Stimulated activated CD4-positive, alpha-beta T cell treated with anti-CD3 and anti-CD28 coated beads, Interleukin-1b, Interleukin-23, amount 100 ng/mL, for 4 hours (primary cell): ENCODE results near the gene INO80.
A peak's percentile ranks its signal among the peaks of the same experiment; 100 is the strongest.

Experiments
- DNase-seq, 2 donors: peaks; one replicate each; pipeline ENCODE4 v3.0.0-alpha.2; 2020; ENCODE audit warnings: low read depth in 2 of 2

The INO80 gene

DNA sequence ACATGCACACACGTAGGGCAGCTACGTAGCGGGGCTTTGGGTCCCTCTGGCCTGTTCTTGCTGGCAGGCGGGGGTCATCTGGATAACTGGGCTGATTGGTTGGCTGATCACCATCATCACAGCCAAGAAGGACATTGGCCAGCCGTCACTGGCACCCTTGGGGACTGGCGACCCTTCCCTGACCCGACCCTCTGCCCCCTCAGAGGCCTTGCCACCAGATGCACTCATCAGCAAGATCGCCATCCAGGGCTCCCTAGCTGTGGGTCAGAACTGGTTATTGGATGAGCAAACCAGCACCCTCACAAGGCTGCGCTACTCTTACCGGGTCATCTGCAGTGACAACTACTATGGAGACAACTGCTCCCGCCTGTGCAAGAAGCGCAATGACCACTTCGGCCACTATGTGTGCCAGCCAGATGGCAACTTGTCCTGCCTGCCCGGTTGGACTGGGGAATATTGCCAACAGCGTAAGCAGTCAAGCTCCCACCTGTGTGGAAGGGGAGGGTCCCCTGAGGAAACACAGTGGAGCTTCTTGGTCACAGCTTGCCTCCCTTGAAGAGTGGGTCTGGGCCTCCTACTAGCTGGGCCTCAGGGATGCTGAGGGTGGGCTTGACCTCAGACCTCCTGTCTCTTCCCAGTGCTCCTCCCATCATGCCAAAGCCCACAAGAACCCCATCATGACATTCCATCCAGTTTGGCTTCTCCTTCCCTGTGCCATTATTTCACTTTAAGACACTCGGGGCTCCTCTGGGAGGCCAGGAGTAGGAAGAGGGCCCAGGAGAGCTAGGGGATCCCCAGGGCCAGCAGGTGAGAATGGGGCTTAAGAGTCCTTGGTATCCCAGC lies 184.6 kb downstream of the INO80 start:
- DNase-seq = no peak

DNA sequence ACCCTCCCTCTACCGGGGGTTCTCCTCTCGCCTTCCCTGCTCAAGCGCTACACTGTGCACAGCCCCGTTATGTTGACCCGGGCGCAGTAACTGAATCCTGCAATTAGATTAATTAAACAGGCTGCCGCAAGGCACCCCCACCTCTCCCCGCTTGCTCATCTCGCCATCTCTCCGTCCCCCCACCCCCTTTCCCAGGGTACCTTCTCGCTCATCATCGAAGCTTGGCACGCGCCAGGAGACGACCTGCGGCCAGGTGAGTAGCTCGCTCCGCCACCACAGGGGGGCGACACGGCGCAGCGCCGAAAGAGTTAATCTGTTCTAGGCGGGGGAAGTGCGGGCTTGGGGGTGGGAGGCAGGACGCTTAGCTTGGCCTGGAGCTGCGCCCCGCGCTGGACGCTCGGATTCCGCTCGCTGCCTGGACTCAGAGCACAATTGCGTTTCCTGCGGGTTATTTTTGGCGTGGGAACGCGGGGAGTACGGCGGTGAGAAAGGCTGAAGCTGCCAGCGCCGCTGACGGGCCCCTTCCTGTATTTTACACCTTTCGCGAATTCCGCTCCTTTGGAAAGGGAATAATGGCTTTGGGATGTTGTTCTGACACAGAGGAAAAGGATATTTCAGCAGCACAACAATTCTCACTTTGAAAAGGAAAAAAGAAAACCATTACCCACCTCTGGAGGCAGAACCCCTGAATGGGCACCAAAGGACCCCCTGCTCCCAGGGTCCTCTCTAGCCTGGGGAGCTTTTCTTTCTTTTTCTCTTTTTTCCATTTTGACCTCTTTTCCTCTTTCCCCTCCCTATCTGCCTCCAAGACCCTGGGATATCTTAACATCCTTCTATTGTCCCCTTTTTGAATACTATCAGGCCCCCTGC lies 185.4 kb downstream of the INO80 start:
- peak in 1 of 2 donors; percentile 55 for DNase-seq

DNA sequence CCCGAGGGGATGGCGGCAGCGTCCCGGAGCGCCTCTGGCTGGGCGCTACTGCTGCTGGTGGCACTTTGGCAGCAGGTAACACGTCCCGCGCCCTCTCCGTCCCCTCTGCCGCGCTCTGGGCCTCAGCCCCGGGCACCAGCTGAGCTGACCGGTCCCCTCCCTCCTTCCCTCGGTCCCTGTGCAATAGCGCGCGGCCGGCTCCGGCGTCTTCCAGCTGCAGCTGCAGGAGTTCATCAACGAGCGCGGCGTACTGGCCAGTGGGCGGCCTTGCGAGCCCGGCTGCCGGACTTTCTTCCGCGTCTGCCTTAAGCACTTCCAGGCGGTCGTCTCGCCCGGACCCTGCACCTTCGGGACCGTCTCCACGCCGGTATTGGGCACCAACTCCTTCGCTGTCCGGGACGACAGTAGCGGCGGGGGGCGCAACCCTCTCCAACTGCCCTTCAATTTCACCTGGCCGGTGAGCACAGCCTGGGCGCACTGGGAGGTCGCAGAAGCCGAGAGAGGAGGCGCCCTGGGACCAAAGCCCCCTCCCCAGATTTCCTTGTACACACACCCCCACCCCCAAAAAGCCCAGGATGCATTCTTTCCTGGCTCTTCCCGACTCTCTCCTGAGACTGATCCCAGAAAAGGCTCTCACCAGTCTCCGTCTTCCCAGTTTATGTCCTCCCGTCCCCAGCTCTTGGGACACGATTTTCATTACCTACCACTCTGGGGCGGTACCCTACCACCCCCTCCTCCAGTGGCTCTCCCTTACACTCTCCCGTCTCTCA lies 186.2 kb downstream of the INO80 start:
- DNase-seq = no peak
